Fibroblast of villous mesenchyme (primary cell): ENCODE results near the gene NT5C3B. TPM values are rescaled to one million over a fixed set of nuclear protein-coding genes. Genes with fewer than 3 reads are reported as not detected.
"Not testable (repeated sequence)": the region's sequence is repeated elsewhere in the genome, so short reads cannot be mapped to it uniquely, and the experiment has no call there.

Experiments used
- DNase-seq: peaks from one replicate; pipeline ENCODE4 v3.0.0-alpha.2; 2010; ENCODE audit warnings: low read depth
- H3K4me3 ChIP-seq: 2 replicates; pipeline ENCODE4 v1.5.1; 2011; ENCODE audit warnings: low read depth, mild to moderate bottlenecking, low read length
- CTCF ChIP-seq: IDR thresholded peaks from 2 replicates; pipeline ENCODE4 v1.5.1; 2012; ENCODE audit warnings: low read depth, mild to moderate bottlenecking, low read length; ENCODE audit not compliant: insufficient read depth
- total RNA-seq: library from RNA; depleted of rRNA; stranded (reverse); fragments of >200 nt; gene quantifications from 2 replicates; pipeline ENCODE4 v1.2.3, GENCODE V29; 2012

NT5C3B gene
- total RNA-seq, 1 donor, result 58.7 TPM

- TF ChIP-seq CTCF, result no peak
- DNase-seq, result no peak
- no peak within 1 kb of the TSS for H3K4me3 ChIP-seq
Measured at GRCh38 chr17:41837761-41838538, 1.9 kb upstream of the NT5C3B start, which contains the start of gene KLHL10. Gene KLHL10 (plus strand): TSS chr17:41837825. CDS start chr17:41837933, 108 bp downstream.

- DNase-seq, result peak; percentile 5
- H3K4me3 ChIP-seq, result peak overlapping the region; percentile 78
- no peak for TF ChIP-seq CTCF
Measured at GRCh38 chr17:41836550-41837196, 641 bp upstream of the NT5C3B start.

GRCh38 chr17:41835214-41835799 is 725 bp downstream of the NT5C3B start:
- peak; percentile 17 for DNase-seq
- TF ChIP-seq CTCF, result no peak
- H3K4me3 ChIP-seq, result peak overlapping the region; percentile 78

- not testable (repeated sequence) for DNase-seq, H3K4me3 ChIP-seq
Measured at GRCh38 chr17:41829961-41830360, 6.1 kb downstream of the NT5C3B start.

- H3K4me3 ChIP-seq, result no peak overlapping the region
- no peak for DNase-seq
- TF ChIP-seq CTCF, result no peak
Measured at GRCh38 chr17:41825175-41825845, 10.7 kb downstream of the NT5C3B start.

GRCh38 chr17:41824086-41824485 is 11.9 kb downstream of the NT5C3B start:
- no peak for DNase-seq
- TF ChIP-seq CTCF, result no peak
- no peak overlapping the region for H3K4me3 ChIP-seq

GRCh38 chr17:41823580-41823979 is 12.5 kb downstream of the NT5C3B start:
- no peak overlapping the region for H3K4me3 ChIP-seq
- no peak for DNase-seq
- no peak for TF ChIP-seq CTCF
